ENCODE data around the gene MARK2. TPM values are rescaled to one million over a fixed set of nuclear protein-coding genes. Genes with fewer than 3 reads are reported as not detected.

The MARK2 gene
- polyA plus RNA-seq, 3 donors: 32.4 to 55.7 (median 33.3) TPM

DNA sequence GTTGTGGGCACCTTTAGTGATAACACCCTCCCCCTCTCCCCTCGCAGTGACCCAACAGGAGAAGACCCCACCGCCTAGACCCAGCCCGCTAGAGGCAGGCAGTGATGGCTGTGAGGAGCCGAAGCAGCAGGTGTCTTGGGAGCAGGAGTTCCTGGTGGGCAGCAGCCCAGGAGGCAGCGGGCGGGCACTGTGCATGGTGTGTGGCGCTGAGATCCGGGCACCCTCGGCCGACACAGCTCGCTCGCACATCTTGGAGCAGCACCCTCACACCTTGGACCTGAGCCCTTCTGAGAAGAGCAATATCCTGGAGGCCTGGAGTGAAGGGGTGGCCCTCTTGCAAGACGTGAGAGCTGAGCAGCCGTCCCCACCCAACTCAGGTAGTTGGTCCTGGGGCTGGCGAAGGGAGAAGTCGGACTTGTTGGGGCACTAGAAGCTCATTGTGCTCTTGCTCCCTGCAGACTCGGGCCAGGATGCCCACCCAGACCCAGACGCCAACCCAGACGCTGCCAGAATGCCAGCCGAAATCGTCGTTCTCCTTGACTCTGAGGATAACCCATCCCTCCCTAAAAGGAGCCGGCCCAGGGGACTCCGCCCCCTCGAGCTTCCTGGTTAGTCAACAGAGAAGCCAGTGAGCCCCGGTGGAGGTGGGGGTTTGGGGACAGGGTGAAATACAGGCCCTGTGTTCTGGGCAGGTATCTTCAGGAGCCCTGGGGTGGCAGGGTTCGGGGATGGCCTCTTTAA, 21.0 kb upstream of the MARK2 start:
- Histone ChIP-seq H3K4me3 (replicated peaks in 1 of 3; ENCODE audit: low read depth in 2 of 3, low read length in 3 of 3) (no peak overlapping the region), H3K36me3 (replicated peaks in 1 of 2; ENCODE audit: control insufficient read depth in 1 of 2, insufficient read depth in 2 of 2, low read length in 2 of 2) (peaks cover 14 to 41% of the 10 kb centered on the region in 2 donors), H3K9me3 (replicated peaks in 1 of 2; ENCODE audit: control insufficient read depth in 1 of 2, insufficient read depth in 1 of 2, low read length in 2 of 2) (no peaks in the 10 kb centered on the region), H3K4me2 (replicated peaks; ENCODE audit: extremely low read depth, low read length, poor library complexity, severe bottlenecking) (no peak overlapping the region), H3K4me1 (ENCODE audit: control insufficient read depth in 1 of 2, insufficient read depth in 2 of 2, low read length in 2 of 2) (peaks cover 20 to 22% of the 10 kb centered on the region in 2 donors), H3K27ac (ENCODE audit: low read depth in 1 of 2, low read length in 2 of 2) (no peak overlapping the region), H4K20me1 (ENCODE audit: insufficient read depth, low read length) (peaks cover 8% of the 10 kb centered on the region), H3K79me2 (ENCODE audit: insufficient read depth, low read length) (peaks cover 33% of the 10 kb centered on the region), H3K9ac (ENCODE audit: insufficient read depth, low read length, poor library complexity, severe bottlenecking) (no peak overlapping the region), H2AFZ (ENCODE audit: insufficient read depth, low read depth, low read length, poor library complexity, severe bottlenecking) (no peak overlapping the region), H3K27me3 (ENCODE audit: control insufficient read depth in 2 of 2, insufficient read depth in 2 of 2, low read length in 2 of 2) (peaks cover 0 to under 1% of the 10 kb centered on the region in 2 donors)
- TF ChIP-seq, protein P1, sequence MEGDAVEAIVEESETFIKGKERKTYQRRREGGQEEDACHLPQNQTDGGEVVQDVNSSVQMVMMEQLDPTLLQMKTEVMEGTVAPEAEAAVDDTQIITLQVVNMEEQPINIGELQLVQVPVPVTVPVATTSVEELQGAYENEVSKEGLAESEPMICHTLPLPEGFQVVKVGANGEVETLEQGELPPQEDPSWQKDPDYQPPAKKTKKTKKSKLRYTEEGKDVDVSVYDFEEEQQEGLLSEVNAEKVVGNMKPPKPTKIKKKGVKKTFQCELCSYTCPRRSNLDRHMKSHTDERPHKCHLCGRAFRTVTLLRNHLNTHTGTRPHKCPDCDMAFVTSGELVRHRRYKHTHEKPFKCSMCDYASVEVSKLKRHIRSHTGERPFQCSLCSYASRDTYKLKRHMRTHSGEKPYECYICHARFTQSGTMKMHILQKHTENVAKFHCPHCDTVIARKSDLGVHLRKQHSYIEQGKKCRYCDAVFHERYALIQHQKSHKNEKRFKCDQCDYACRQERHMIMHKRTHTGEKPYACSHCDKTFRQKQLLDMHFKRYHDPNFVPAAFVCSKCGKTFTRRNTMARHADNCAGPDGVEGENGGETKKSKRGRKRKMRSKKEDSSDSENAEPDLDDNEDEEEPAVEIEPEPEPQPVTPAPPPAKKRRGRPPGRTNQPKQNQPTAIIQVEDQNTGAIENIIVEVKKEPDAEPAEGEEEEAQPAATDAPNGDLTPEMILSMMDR (IDR thresholded peaks at IDR 0.05): no peak
- Mint-ChIP-seq H3K27ac (peak overlapping the region in 2 of 7 donors; percentile 47 to 57), H3K4me1 (peaks cover 25% of the 10 kb centered on the region), H3K9me3 (peaks cover 0 to 3% (median 0%) of the 10 kb centered on the region in 7 donors), H3K27me3 (ENCODE audit: low read depth in 3 of 3) (peaks cover 0 to under 1% (median 0%) of the 10 kb centered on the region in 3 donors), H3K36me3 (peaks cover 35 to 54% of the 10 kb centered on the region in 2 donors), H3K4me3 (no peak overlapping the region)
- intact Hi-C loops (cut with micrococcal nuclease): no loop called here
- WGBS (ENCODE audit: insufficient coverage): 99% methylated on average over 19 of the region's 27 CpGs
- no peak for DNase-seq

DNA sequence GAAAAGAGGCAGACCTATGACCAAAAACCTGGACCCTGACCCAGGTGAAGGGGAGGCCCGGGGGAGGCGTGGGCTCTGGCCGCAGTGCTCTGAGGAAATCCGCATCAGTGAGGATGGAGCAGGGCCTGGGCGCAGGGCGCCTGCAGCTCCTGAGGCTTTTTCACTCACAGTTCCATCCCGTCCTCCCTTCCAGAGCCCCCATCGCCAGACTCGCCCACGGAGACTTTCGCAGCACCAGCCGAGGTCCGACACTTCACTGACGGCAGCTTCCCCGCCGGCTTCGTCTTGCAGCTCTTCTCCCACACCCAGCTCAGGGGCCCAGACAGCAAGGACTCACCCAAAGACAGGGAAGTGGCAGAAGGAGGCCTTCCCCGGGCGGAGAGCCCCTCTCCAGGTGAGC, 20.3 kb upstream of the MARK2 start:
- intact Hi-C loops (cut with micrococcal nuclease): no loop called here
- no peaks in the 10 kb centered on the region for H3K9me3 ChIP-seq (replicated peaks in 1 of 2; ENCODE audit: control insufficient read depth in 1 of 2, insufficient read depth in 1 of 2, low read length in 2 of 2)
- Mint-ChIP-seq H3K9me3 (peaks cover 0 to 3% (median 0%) of the 10 kb centered on the region in 7 donors), H3K36me3 (peaks cover 39 to 61% of the 10 kb centered on the region in 2 donors), H3K4me1 (peaks cover 24% of the 10 kb centered on the region), H3K27ac (no peak overlapping the region), H3K27me3 (ENCODE audit: low read depth in 3 of 3) (no peaks in the 10 kb centered on the region), H3K4me3 (no peak overlapping the region)
- H3K4me3 ChIP-seq (replicated peaks in 1 of 3; ENCODE audit: low read depth in 2 of 3, low read length in 3 of 3): no peak overlapping the region
- H3K79me2 ChIP-seq (ENCODE audit: insufficient read depth, low read length): peaks cover 31% of the 10 kb centered on the region
- H3K36me3 ChIP-seq (replicated peaks in 1 of 2; ENCODE audit: control insufficient read depth in 1 of 2, insufficient read depth in 2 of 2, low read length in 2 of 2): peaks cover 18 to 46% of the 10 kb centered on the region in 2 donors
- H2AFZ ChIP-seq (ENCODE audit: insufficient read depth, low read depth, low read length, poor library complexity, severe bottlenecking): no peak overlapping the region
- H3K27me3 ChIP-seq (ENCODE audit: control insufficient read depth in 2 of 2, insufficient read depth in 2 of 2, low read length in 2 of 2): no peaks in the 10 kb centered on the region
- TF ChIP-seq, protein P1 (IDR thresholded peaks at IDR 0.05): no peak
- H4K20me1 ChIP-seq (ENCODE audit: insufficient read depth, low read length): peaks cover 8% of the 10 kb centered on the region
- WGBS (ENCODE audit: insufficient coverage): 100% methylated on average over 16 of the region's 19 CpGs
- H3K9ac ChIP-seq (ENCODE audit: insufficient read depth, low read length, poor library complexity, severe bottlenecking): no peak overlapping the region
- no peak overlapping the region for H3K4me2 ChIP-seq (replicated peaks; ENCODE audit: extremely low read depth, low read length, poor library complexity, severe bottlenecking)
- no peak overlapping the region for H3K27ac ChIP-seq (ENCODE audit: low read depth in 1 of 2, low read length in 2 of 2)
- peaks cover 18% of the 10 kb centered on the region in 2 donors for H3K4me1 ChIP-seq (ENCODE audit: control insufficient read depth in 1 of 2, insufficient read depth in 2 of 2, low read length in 2 of 2)
- no peak for DNase-seq

Measured in CD14-positive monocyte (primary cell).